Fibroblast of villous mesenchyme (primary cell): ENCODE data around the gene IL1RAPL2. TPM values are rescaled to one million over a fixed set of nuclear protein-coding genes. Genes with fewer than 3 reads are reported as not detected.

Source experiments
- DNase-seq: peaks from one replicate; pipeline ENCODE4 v3.0.0-alpha.2; 2010; ENCODE audit warnings: low read depth
- H3K4me3 ChIP-seq: 2 replicates; pipeline ENCODE4 v1.5.1; 2011; ENCODE audit warnings: low read depth, mild to moderate bottlenecking, low read length
- total RNA-seq: library from RNA; depleted of rRNA; stranded (reverse); fragments of >200 nt; gene quantifications from 2 replicates; pipeline ENCODE4 v1.2.3, GENCODE V29; 2012
- TF ChIP-seq, protein P1 (sequence below): IDR thresholded peaks from 2 replicates; pipeline ENCODE4 v1.5.1; 2012; ENCODE audit warnings: low read depth, mild to moderate bottlenecking, low read length; ENCODE audit not compliant: insufficient read depth

IL1RAPL2 gene
- total RNA-seq, 1 donor = 0.43 TPM

DNA sequence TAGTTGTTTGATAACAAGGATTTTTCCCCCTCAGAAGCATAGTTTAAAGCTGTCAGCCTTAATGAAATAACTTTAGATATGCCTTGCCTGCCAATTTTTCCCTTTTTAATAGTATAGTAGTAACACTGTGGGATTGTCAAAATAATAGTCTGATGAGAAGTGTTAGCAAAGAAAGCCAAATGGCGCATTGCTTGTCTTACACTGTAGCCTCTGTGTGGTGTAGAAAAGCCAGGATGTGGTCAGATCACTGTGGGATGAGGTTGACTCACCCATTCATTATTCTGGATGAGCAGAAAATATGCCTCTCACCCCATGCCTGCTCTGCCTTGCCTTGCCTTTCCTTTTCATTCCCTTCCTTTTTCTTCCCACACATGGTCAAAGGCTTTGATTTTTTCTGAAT lies 998.5 kb downstream of the IL1RAPL2 start:
- H3K4me3 ChIP-seq = no peak overlapping the region
- DNase-seq = peak; percentile 60
- TF ChIP-seq, protein P1, sequence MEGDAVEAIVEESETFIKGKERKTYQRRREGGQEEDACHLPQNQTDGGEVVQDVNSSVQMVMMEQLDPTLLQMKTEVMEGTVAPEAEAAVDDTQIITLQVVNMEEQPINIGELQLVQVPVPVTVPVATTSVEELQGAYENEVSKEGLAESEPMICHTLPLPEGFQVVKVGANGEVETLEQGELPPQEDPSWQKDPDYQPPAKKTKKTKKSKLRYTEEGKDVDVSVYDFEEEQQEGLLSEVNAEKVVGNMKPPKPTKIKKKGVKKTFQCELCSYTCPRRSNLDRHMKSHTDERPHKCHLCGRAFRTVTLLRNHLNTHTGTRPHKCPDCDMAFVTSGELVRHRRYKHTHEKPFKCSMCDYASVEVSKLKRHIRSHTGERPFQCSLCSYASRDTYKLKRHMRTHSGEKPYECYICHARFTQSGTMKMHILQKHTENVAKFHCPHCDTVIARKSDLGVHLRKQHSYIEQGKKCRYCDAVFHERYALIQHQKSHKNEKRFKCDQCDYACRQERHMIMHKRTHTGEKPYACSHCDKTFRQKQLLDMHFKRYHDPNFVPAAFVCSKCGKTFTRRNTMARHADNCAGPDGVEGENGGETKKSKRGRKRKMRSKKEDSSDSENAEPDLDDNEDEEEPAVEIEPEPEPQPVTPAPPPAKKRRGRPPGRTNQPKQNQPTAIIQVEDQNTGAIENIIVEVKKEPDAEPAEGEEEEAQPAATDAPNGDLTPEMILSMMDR = no peak

DNA sequence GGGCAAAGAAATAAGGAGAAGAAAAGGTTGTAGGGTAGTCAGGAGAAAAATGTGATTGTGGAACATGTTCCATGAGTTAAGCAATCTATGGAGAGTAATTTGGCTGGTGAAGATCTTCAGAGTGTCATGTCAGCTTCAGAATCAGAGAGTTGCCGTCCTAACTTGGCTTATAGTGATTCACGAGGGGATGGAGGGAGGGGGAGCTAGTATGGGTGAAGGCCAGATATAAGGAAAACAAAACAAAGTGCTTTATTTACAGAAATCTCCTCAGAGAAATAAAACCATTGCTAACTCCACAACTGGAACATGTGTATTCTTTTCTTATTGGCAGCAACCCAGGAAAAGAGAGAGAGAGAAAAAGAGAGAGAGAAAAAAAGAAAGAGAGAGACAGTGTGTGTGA lies 999.9 kb downstream of the IL1RAPL2 start:
- peak; percentile 0 for DNase-seq
- H3K4me3 ChIP-seq = no peak overlapping the region
- TF ChIP-seq, protein P1 = no peak

DNA sequence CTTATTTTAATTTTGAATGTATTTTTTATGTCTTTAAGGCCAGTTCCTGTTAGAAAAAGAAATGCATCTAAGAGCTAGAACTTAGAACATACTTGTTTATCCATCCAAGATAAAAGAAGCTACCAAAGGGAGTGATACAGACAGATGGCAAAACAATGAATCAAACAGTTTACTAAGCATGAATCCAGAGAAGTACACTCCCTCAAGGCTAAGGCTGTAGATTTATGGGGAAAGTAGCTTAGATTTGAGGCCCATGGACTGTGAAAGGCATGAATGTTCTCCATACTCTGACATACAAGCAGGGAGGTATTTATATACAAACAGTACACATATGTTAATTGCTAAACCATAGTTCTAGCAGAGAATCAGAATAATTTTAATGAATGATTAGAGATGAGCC lies 1001.1 kb downstream of the IL1RAPL2 start:
- DNase-seq = no peak
- no peak overlapping the region for H3K4me3 ChIP-seq
- TF ChIP-seq, protein P1 = no peak

DNA sequence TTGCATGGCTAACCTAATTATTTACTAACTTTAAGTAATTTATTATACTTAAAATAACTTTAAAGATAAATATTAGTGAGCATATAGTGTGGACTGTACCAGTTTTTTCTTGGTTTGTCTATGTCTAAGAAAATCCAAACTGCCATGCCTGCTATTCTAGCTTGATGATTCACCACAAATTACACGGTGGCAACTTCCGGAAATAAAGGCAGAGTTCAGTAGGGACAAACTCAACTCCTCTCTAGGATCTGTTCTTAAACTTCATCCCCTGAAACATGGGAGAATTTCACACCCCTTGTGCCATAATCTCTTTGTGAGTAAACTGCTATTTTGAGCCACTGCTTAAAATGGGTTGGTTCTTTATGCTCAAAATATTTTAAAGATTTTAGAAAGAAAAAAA lies 1042.7 kb downstream of the IL1RAPL2 start:
- TF ChIP-seq, protein P1 = no peak
- DNase-seq = no peak
- H3K4me3 ChIP-seq = no peak overlapping the region

DNA sequence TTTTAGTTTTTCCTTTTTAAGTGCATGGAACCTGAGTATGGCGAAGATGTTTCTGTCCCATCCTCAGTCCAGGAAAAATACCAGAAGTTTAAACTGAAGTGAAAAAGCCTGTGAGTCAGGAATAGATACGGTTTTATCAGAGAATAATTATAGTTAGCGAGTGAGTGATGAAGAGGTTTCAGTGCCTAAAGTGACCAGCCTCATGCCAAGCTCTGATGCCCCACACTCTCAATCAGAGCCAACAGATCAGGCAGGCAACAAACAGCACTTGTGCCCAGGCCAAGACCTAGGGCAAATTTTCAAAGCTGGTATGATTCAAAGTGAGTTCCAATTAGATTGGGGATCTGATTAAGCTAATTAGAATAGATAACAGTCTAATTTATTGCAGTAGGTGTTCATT lies 1043.5 kb downstream of the IL1RAPL2 start:
- TF ChIP-seq, protein P1 = no peak
- no peak for DNase-seq
- H3K4me3 ChIP-seq = no peak overlapping the region

DNA sequence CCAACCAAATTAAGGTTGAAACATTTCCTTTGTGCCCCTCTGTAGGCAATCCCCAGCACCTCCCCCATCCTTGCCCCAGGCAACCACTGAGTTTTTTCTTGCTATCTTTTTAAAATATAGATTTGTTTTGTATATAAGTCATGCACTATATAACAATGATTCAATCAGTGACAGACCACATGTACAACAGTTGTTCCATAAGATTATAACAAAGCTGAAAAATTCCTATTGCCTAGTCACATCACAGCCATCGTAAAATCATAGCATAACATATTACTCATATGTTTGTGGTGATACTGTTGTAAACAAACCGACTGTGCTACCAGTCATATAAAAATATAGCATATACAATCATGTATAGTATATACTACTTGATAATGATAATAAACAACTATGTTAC lies 1044.4 kb downstream of the IL1RAPL2 start:
- TF ChIP-seq, protein P1 = no peak
- no peak overlapping the region for H3K4me3 ChIP-seq
- peak; percentile 43 for DNase-seq

DNA sequence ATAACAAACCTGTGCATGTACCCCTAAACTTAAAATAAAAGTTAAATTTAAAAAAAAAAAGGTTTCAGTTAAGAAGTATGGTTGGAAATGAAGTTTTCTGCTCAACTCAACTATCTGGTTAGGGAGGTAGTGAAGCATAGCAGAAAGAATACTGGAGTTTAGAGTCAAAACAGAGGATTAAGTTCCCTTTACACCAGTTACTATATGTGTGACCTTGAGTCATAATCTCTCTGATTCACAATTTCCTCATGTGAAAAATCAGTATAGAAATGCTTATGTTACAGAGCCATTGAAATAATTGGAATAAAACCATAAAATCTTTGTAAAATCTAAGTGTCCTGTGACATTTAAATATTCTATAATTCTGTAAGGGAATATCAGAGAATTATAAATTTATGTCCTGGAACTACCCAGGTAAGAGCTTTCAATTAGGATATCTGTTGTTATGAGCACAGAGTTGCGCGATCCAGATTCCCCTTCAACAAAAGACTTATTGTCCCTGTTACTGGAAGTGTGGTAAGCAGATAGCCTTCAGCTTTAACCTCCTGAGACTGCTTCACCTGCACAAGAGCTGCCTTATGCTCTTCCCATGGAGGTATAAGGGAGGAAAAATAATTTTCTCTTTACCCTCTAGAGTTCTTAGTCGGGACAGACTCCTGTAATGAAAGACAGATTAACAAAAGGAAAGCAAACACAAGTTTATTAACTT lies 1052.5 kb downstream of the IL1RAPL2 start:
- TF ChIP-seq, protein P1 = no peak
- no peak overlapping the region for H3K4me3 ChIP-seq
- DNase-seq = no peak
